D341Med (cell line): ENCODE measurements around the gene PTCD1.

Experiments
- DNase-seq: peaks from one replicate; pipeline ENCODE4 v3.0.0; 2012; ENCODE audit warnings: low spot score

Gene PTCD1

DNA sequence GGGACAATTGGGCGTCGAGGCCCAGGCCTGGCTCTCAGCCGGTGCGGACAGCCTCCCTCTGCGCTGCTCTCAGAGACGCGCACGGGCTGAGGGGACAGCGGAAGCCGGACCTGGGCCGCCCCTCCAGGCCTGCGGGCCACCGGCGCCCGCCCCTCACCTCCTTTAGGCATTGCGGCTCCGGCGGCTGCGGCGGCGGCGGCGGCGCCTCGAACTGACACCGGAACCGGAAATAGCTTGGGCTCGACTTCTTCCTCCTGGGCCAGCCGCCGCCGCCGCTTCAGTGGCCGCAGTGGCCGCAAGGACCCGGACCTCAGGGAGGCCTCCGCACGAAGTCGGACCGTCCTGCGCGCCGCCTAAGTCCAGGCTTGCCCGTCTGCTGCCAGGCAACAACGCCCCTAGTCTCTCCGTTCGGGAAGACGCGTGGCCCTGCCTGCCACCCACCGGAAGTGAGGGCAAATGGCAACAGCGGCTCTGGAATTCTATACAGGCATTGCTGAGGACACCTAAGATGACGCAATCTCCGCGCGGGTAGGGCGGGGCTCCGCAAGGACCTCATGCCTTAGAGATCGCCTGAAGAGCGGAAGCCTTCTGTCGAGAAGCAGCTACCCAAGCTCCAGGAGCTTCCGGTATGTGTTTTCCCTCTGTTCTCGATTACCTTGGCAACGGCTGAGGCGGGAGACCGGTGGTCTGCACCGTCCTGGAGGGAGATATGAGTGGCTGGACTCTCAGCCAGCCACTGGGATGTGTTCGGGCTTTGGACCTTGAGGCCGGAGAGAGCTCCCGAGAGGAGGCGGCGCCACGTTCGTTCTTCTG, 30.0 kb downstream of the PTCD1 start, which contains the start of the genes BUD31 and PDAP1:
Gene BUD31 (plus strand): TSS at position 591 of the 813 bp plus-strand sequence. CDS start 2,124 bp downstream, outside the sequence.
Gene PDAP1 (minus strand): TSS at position 219 of the 813 bp plus-strand sequence. CDS start 49 bp downstream, at position 170.
- peak; percentile 95 for DNase-seq

DNA sequence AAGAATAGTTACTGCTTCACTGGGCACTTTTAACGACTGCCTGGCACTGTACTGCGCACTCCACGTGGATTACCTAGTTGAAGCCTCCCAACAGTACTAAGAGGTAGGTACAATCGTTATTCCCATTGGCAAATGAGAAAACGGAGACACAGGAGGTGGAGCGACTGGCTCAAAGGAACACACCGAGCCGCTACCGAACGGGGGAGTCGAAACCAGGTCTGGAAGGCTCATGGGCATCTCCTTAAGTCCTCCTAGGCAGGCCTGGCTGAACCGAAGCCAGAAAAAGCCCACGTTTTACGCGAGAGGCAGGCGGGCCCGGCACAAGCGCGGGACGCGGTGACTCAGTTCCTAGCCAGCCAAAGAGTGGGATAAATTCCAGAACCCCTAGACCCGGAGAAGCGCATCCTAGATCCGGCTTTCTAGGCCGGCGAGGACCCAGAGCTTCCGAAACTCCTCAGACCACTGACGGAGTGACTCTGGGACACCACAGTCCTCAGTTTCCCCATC, 30.7 kb downstream of the PTCD1 start:
- DNase-seq: peak; percentile 54

- DNase-seq: no peak
These were observed 32.0 kb downstream of the PTCD1 start for GRCh38 chr7:99406557-99406956.

GRCh38 chr7:99404977-99405320, 33.6 kb downstream of the PTCD1 start:
- DNase-seq: no peak

DNA sequence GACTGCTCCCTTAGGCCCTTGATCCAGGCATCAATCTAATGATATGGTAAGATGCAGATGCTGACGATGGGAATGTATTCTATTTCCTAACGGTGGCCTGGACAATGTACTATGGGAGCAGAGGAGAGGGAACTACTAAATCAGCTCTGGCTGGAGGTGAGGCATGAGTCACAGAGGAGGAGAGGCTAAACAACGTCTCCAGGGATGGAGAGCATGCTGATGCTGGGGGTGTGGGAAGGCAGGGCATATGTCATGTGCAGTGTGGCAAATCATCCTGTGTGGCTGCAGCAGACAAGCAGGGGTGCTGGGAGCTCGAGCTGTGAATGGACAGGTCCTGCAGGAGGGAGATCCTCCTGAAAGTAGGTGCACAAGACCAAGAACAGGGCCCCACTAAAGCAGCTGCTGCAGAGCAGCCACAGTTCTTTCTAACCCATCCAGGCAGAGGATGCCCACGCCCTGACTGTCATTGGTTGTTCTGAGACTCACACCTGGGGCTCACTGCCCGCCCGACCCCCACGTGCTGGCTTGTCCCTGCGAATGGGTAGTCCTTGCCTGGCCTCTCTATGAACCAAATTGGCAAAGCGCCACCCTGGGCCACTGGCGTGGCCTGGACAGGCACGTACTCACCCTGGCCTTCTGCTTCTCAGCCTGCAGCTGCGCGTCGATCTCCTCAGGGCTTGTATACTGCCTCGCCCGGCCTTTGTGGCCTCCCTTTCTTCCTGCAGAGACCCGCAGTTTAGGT, 34.2 kb downstream of the PTCD1 start:
- no peak for DNase-seq

DNA sequence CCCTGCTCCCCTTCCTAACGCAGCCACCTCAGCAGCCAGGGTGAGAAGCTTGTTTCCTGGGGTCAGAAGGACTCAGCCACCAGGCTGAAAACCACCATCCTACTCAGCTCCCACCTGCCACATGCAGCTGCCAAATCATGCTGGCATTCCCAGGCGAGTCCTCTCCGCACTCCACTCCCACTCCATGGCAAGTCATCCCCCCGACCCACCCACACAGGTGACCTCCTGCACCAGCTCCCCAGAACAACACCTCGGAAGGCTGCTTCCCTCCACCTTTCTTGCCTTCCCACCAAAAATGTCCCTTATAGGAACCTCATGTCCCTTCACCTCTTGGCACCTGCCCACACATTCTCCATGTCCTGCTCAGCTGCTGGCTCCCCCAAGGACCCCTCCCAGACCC, 34.8 kb downstream of the PTCD1 start:
- DNase-seq: no peak

DNA sequence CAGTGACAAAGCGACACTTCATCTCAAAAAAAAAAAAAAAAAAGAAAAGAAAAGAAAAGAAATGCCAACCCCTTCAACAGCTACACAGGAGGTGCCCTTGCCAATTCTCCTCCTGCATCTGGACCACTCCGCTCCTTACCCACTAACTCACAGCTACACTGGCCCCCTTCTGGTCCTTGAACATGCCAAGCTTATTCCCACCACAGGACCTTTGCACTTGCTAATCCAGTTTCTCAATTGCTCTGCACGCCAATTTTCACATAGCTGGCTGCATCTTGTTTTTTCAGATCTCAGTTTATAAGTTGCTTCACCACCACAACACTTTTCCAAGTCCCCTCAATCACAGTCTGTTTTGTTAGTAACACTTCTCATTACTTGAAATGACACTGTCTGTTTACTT, 35.7 kb downstream of the PTCD1 start:
- no peak for DNase-seq

GRCh38 chr7:99399597-99399996, 39.0 kb downstream of the PTCD1 start:
- DNase-seq: no peak

DNA sequence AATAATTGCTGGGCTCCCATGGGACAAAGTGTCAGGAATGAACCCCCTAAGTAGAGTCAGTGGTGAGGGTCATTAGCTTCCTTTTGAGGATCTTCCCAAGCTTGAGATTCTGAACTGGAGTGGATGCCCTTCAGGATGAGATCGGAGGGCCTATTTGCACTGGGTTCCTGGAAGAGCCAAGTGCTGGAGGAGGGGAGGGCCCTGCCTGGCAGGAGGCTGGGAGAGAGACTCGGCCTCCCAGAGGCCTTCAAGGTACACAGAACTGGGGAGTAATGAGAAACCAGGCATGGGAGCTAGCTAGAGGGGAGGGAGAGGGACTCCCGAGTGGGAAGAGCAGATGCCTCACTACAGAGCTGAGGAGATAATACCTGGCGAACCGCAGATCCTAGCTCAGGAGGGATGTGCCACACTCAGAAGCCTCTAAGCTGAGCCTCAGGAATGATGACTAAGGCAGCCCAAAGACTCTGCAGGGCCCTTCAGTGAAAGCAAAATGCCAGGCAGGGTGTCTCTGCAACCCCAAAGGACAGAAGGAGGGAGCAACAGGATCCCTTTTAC, 39.6 kb downstream of the PTCD1 start:
- no peak for DNase-seq

DNA sequence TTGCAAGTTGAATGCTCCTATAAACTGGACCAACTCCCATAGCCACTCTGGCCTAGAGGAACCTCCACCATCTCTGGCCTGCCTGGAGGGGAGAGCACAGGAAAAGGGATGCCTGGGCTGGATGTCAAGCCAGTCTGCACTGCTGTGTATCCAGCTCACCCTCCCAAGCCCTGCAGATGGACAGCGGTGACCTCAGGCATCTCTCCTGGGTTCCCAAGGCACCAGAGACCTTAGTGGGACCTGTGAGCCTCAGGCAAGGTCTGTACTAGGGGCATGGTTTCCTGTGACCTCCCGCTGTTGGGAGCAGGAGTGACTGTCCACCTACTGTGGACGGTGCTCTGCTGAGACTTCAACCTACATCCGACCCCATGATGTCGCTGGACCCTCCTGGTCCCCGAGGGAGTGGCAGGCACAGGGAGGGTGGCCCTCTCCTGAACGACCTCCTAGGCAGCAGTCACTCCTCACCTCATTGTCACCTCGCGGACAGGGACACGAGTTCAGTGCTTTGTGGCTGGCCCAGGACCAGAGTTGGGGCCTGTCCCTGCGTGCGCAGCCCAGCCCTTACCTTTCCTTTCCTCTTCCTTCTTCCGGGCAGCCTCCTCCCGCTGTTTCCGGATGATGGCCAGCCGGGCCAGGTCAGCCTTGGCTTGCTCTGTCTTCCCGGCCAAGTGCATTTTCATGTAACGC, 41.2 kb downstream of the PTCD1 start:
- no peak for DNase-seq

DNA sequence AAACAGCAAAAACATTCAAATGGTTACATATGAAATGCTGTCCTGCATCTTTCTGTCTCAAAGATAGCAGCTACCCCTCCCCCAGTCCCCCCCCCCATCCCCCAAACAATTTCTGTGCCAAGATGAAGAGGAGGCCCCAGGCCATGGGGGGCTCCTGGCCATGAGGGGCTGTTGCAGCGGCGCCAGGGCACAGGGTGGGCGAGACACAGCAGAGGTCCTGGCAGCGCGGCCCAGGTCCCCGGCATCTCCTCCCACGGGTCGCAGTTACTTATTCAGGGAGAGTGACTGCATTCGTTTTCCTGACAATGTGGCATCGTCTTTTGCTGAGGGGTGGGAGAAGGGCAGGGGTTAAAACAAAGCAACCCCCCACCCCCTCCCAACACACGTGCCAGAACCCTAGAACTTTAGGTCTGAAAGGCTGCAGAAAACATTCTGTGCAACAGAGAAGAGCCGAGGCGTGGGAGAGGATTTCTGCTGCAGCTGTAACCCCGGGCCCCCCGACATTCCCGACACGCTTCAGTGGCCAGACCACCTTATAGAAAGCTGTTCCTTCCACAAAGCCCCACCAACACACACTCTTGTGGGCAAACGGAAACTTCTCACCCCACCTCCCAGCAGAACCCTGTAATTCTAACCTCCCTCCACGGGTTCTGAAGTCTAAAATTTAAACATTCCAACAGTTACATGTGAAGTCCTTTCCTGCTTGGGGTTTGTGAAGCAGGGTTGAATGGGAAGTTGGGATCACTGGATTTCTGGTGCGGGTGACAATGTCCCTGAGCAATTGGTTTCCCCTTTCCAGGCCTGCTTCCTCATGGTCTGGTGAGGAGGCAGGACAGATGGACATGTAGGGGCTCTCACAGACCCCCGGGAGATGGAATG, 41.9 kb downstream of the PTCD1 start:
- DNase-seq: peak; percentile 12

DNA sequence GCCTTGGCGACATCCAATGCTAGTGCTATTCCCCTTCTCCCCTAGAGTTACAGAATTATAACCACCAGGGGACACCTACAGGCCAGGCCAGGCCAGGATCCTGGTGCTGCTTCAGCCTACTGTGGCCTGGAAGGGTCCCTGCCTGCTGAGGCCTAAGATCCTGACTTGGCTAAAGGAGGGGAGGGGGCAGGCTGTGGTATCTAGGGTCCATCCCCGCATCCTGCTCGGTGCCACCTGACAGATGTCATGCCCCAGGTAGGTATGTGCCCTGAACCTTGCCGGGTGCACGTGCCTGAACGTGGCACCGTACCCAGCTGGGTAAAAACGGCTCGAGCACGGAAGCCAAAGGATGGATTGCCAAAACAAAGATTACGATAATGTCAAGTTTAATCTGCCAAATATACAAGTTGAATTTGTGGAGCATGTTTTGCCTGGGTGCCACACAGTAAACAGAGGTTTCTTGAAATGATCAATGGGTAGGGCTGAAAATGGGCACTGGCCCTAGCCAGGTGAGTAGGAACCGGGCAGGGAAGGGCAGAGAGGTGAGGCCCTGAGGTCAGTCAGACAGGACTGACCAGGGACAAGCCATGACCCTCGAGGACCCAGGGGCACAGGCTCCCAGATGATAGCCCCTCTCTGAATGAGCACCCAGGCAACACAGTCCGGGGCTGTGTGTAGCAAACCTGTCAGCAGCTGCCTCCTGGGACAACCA, 42.8 kb downstream of the PTCD1 start:
- DNase-seq: peak; percentile 27

DNA sequence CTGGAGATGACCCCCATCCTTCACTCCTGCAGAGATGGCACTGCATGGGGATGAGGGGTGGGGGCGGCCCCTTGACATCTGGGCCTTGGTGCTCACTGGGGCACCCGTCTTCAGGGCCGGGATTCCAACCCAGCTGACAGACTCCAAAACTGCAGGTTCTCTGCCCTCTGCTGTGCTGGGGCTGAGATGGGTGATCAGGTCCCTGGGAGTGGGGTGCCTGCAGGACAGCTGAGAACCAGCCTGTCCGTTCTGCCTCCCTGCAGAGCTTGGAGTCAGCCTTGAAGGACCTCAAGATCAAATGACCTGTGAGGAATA, 44.5 kb downstream of the PTCD1 start:
- no peak for DNase-seq

DNA sequence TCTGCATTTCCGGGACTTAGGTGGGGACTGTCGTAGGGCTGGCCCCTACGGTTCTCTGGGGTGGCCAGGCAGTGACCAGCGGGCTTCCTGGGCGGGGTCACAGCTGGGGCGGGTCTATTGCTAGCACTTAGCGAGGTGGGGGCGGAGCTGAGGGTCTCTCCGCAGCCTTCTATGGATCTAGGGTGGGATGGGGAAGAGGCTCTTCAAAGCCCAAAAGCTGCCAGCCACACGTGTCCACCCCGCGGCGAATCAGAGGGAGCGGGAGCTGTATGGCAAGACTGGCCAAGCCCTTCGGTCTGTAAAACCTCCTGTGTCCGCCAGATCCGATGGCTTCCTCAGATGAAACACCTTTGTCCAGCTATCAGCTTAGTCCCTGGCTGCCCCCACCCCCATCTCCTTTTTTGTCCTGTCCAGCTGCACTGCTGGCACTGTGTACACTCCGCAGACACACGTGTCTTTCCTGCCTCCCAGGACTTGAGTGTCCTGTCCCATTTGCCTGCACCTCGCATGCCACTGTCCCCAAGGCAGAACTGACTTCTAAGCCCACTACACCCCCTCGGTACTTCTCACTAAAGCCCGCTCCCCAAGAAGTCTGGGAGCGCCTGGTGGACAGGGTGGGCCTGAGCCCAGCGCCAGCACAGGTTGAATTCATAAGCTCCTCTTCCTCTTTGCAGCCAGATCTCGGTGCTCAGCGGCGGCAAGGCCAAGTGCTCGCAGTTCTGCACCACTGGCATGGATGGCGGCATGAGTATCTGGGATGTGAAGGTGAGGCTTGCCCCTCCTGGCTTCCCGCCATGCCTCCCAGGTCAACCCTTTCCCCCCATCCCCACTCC, 45.0 kb downstream of the PTCD1 start:
- DNase-seq: no peak

DNA sequence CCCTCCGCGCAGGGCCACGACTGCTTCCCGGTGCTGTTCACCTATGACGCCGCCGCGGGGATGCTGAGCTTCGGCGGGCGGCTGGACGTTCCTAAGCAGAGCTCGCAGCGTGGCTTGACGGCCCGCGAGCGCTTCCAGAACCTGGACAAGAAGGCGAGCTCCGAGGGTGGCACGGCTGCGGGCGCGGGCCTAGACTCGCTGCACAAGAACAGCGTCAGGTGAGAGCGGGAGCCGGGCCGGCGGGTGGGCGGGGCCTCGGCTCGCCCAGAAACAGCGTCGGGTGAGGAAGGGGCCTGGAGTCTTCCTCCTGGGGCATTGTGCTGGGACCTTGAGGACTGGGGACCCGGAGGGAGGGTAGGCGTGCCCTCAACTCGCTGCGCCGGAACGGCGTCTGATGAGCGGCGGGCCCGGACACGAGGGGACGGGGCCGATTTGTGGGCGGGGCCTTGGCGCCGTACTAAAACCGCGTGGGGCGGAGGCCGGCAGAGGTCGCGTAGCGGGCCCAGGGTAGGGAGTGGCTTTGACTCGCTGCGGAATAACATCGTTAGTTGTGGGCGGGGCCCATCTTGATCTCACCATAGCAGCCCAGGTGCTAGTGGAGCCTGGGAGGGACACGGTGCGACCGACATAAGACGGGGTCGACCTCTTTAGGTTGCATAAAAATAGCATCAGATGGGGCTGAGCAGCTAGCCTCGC, 45.8 kb downstream of the PTCD1 start:
- DNase-seq: peak; percentile 90

- DNase-seq: no peak
These were observed 46.6 kb downstream of the PTCD1 start for GRCh38 chr7:99392046-99392445.

GRCh38 chr7:99390941-99391602, 47.5 kb downstream of the PTCD1 start:
- peak; percentile 24 for DNase-seq

DNA sequence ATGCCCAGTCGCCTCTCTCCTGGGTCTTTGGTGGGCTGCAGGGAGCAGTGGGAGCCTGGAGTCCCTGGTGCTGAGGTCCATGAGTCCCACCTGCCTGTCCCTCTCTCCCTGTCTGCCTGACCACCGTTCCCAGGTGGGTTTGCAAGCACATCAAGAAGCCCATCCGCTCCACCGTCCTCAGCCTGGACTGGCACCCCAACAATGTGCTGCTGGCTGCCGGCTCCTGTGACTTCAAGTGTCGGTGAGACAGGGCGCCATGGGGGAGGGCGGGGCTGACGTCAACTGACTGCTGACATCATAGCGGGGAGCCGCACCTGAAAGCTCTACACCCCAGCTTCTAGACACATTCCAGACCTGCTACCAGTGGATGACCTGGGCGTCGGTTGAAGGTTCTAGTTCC, 48.8 kb downstream of the PTCD1 start:
- DNase-seq: no peak

DNA sequence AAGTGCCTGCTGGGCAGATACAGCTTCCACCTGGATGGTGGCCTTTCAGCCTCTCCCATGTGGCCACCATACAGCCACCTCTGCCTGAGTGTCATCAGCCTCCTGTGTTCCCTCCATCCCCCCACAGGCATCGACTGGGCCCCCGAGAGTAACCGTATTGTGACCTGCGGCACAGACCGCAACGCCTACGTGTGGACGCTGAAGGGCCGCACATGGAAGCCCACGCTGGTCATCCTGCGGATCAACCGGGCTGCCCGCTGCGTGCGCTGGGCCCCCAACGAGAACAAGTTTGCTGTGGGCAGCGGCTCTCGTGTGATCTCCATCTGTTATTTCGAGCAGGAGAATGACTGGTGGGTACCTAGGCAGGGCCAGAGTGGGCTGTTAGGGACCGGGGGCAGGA, 50.7 kb downstream of the PTCD1 start:
- DNase-seq: no peak
